ENCODE measurements around the gene FAM83E. TPM values are rescaled to one million over a fixed set of nuclear protein-coding genes. Genes with fewer than 3 reads are reported as not detected.

FAM83E gene
- total and polyA plus RNA-seq, 8 donors = 1.2 to 3.4 (median 2.6) TPM

DNA sequence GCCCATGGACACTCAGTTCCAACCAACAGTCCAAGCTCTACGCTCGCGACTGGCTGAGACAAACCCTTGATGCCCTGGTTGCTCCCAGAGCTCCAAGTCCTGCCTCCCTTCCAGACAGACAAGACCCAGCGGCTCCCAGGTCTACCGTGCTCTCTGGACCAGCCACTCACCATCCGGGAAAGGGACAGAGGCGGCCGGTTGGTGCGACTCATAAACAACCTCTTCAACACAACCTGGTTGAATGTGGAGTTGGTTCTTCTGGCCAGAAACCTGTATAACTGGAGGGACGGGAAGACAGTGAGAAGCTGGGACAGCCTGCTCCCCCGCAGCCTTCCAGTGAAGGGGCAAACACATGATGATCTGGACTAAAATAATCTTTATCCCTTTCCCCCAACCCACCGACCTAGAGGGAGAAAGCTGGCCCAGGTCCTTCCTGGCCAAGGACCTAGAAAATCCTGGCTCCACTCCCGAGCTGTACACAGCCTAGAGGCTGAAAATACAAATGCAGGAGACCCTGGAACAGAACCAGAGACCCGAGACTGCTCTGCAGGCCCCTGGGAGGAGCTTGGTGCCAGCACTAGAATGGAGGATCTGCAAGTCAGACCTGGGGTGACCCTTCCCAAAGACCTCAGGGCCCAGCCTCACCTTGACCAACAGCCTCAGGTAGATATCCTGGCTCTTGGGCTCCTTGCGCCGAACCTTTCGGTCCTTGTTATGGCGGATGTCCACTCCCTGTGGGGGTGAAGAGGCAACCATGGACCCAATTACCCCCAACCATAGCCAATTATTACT lies 2.5 kb upstream of the FAM83E start:
- ATAC-seq (no peak), FAIRE-seq (no peak), DNase-seq (peak in 4 of 6 donors; percentile 35 to 60 (median 48))
- Histone ChIP-seq H3K9me3 (no peaks in the 10 kb centered on the region), H3K27ac (no peak overlapping the region), H3K4me3 (peak overlapping the region; percentile 63 to 93 (median 76)), H3K4me1 (peaks cover 8 to 22% (median 12%) of the 10 kb centered on the region in 3 donors), H3K27me3 (no peaks in the 10 kb centered on the region), H3K36me3 (peaks cover 0 to 24% (median 22%) of the 10 kb centered on the region in 3 donors)
- WGBS, 2 donors = 38 to 45% methylated on average over 18 of the region's 18 CpGs
- intact Hi-C loops (cut with DNase I) = no loop called here
- no peak for TF ChIP-seq CTCF (IDR thresholded peaks at IDR 0.05)

DNA sequence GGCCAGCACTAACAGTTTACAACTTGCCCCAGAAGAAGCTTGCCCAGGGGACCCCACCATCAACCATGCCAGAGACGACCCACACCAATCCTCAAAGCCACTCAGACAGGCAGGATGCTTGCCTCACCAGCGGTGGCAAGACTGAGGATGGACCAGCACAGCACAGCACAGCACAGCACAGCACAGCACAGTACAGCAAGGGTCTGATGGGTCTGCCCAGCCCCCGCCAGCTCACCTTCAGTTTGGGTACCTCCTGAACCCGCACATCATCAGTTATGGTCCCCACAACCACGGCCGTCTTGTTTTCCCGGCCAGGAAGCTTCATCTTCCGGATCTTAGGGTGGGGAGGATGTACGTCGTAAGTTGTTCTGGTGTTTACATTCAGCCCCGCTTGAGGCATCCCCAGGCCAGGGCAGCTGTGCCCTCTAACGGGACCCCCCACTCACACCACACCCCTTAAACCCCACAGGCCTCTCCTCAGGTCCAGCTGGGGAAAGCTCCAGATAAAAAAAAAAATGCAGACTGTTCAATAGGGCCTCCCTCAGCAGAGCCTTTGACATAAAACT lies 1.7 kb upstream of the FAM83E start:
- no peaks in the 10 kb centered on the region for H3K9me3 ChIP-seq
- H3K36me3 ChIP-seq = peaks cover 0 to 24% (median 22%) of the 10 kb centered on the region in 3 donors
- peaks cover 8 to 22% (median 12%) of the 10 kb centered on the region in 3 donors for H3K4me1 ChIP-seq
- ATAC-seq (no peak), FAIRE-seq (no peak), DNase-seq (peak in 2 of 6 donors; percentile 40 to 71)
- peak overlapping the region in 1 of 4 donors; percentile 68 for H3K4me3 ChIP-seq
- intact Hi-C loops (cut with DNase I) = no loop called here
- H3K27ac ChIP-seq = no peak overlapping the region
- TF ChIP-seq CTCF (IDR thresholded peaks at IDR 0.05) = no peak
- 75 to 76% methylated on average over 12 of the region's 12 CpGs for WGBS, 2 donors
- H3K27me3 ChIP-seq = no peaks in the 10 kb centered on the region

DNA sequence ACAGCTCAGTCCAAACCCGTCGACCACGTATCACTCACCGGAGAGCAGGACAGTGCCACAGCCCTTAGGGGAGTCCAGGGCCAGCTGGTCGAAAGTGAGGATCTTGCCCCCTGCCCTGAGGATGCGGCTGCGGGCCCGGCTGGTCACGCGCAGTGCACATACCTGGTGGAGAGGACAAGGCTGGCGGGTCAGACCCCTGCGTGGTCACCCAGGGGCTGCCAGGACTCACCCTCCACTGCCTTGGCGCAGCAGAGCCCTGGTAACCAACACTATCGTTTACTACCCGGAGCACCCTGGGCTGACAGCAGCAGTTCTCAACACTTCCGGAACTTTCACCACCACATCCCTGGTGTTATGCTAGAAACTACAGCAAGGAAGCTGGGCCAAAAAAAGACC lies 1.2 kb upstream of the FAM83E start:
- ATAC-seq (no peak), FAIRE-seq (no peak), DNase-seq (peak in 2 of 6 donors; percentile 36 to 48)
- 79 to 85% methylated on average over 15 to 16 of the region's 16 CpGs for WGBS, 2 donors
- TF ChIP-seq CTCF (IDR thresholded peaks at IDR 0.05) = no peak
- intact Hi-C loops (cut with DNase I) = no loop called here
- H3K9me3 ChIP-seq = no peaks in the 10 kb centered on the region
- no peak overlapping the region for H3K27ac ChIP-seq
- peaks cover 0 to 24% (median 22%) of the 10 kb centered on the region in 3 donors for H3K36me3 ChIP-seq
- no peak overlapping the region for H3K4me3 ChIP-seq
- H3K27me3 ChIP-seq = no peaks in the 10 kb centered on the region
- H3K4me1 ChIP-seq = peaks cover 8 to 22% (median 12%) of the 10 kb centered on the region in 3 donors

DNA sequence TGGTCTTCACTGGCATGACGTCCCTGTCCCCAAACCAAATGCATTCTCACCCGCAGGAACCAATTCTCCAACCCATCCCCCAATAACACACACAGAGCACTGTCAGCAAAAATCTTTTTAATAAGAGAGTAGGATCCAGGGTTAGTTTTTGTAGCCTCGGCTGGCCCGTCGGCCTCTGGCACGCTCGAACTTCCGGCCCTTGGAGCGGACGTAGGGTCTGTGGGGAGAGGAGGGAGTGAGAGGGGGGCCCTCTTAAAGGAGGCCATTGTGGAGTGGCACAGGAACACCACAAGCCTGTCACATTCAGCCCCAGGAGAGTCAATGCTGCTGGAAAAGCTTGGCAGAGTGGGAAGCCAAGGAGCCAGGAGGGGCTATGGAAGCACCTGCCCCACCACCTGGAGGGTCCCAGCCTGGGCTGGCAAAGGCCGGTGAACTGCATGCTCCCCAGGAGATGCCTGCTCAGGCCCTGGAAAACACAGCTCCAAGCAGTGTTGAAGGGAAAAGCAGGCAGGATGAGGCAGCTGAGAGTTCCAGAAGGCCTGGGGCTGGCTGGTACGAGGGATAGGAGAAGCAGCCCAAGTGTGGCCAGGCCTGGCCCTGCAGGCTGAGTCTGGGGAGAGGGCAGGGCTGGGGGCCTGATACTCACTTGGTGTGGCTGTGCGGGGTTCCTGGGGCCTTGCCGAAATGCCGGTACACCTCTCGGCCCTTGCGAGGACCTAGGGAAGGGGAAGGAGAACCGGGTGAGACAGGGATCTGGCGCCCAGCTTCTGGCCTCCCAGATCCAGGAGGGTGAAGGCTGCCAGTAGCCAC lies 560 bp upstream of the FAM83E start:
- Histone ChIP-seq H3K4me1 (peaks cover 8 to 22% (median 12%) of the 10 kb centered on the region in 3 donors), H3K36me3 (peaks cover 0 to 24% (median 22%) of the 10 kb centered on the region in 3 donors), H3K9me3 (no peaks in the 10 kb centered on the region), H3K4me3 (no peak overlapping the region), H3K27ac (peak overlapping the region in 1 of 4 donors; percentile 15), H3K27me3 (no peaks in the 10 kb centered on the region)
- TF ChIP-seq CTCF (IDR thresholded peaks at IDR 0.05) = no peak
- intact Hi-C loops (cut with DNase I) = no loop called here
- 81% methylated on average over 19 of the region's 19 CpGs for WGBS, 2 donors
- FAIRE-seq (no peak), ATAC-seq (no peak), DNase-seq (peak in 1 of 6 donors; percentile 80)
